CD4-positive, alpha-beta T cell treated with Interleukin-6 at 100 ng/mL for 8 hours (primary cell): Measurements from ENCODE around the gene UNC13B.
A peak's percentile ranks its signal among the peaks of the same experiment; 100 is the strongest.
"Not testable (repeated sequence)": the region's sequence is repeated elsewhere in the genome, so short reads cannot be mapped to it uniquely, and the experiment has no call there.

Experiments
- DNase-seq: peaks from one replicate; pipeline ENCODE4 v3.0.0-alpha.2; 2020; ENCODE audit warnings: mixed read lengths, low spot score

The UNC13B gene

GRCh38 chr9:35380039-35380438 is 218.2 kb downstream of the UNC13B start:
- no peak for DNase-seq

- DNase-seq, result no peak
Measured at GRCh38 chr9:35380619-35381018, 218.8 kb downstream of the UNC13B start.

GRCh38 chr9:35385042-35385441 is 223.2 kb downstream of the UNC13B start:
- DNase-seq, result no peak

- DNase-seq, result no peak
Measured at GRCh38 chr9:35395076-35395705, 233.4 kb downstream of the UNC13B start.

GRCh38 chr9:35395706-35396101 is 233.9 kb downstream of the UNC13B start:
- DNase-seq, result no peak

GRCh38 chr9:35396560-35397215 is 234.9 kb downstream of the UNC13B start:
- DNase-seq, result no peak

GRCh38 chr9:35397216-35397698 is 235.4 kb downstream of the UNC13B start:
- no peak for DNase-seq

- DNase-seq, result no peak
Measured at GRCh38 chr9:35397923-35398322, 236.1 kb downstream of the UNC13B start.

GRCh38 chr9:35398651-35399335 is 237.0 kb downstream of the UNC13B start:
- DNase-seq, result no peak

GRCh38 chr9:35404865-35405264 is 243.1 kb downstream of the UNC13B start:
- no peak for DNase-seq

GRCh38 chr9:35406183-35406959 is 244.6 kb downstream of the UNC13B start:
- DNase-seq, result peak; percentile 15

- no peak for DNase-seq
Measured at GRCh38 chr9:35407846-35408245, 246.0 kb downstream of the UNC13B start.

GRCh38 chr9:35409434-35409833 is 247.6 kb downstream of the UNC13B start:
- not testable (repeated sequence) for DNase-seq

- no peak for DNase-seq
Measured at GRCh38 chr9:35414889-35415288, 253.1 kb downstream of the UNC13B start.

GRCh38 chr9:35415402-35416097 is 253.7 kb downstream of the UNC13B start:
- no peak for DNase-seq

GRCh38 chr9:35416098-35416427 is 254.3 kb downstream of the UNC13B start:
- DNase-seq, result no peak

- no peak for DNase-seq
Measured at GRCh38 chr9:35422346-35422745, 260.5 kb downstream of the UNC13B start.

- DNase-seq, result no peak
Measured at GRCh38 chr9:35422753-35423152, 260.9 kb downstream of the UNC13B start.

- no peak for DNase-seq
Measured at GRCh38 chr9:35423499-35423898, 261.7 kb downstream of the UNC13B start.

GRCh38 chr9:35424356-35425352 is 262.8 kb downstream of the UNC13B start:
- no peak for DNase-seq

GRCh38 chr9:35426627-35427026 is 264.8 kb downstream of the UNC13B start:
- no peak for DNase-seq
